Heart left ventricle (tissue), 16 donors: ENCODE results near the gene MGST3. TPM values are rescaled to one million over a fixed set of nuclear protein-coding genes. Genes with fewer than 3 reads are reported as not detected.

ENCODE experiments used
- ATAC-seq, 4 donors: fragments of 200-7000 bp; cut with Tn5 transposase; one replicate each; pipeline ENCODE4 v1.9.1; 2020 to 2022; ENCODE audit warnings: moderate library complexity in 4 of 4, mild to moderate bottlenecking in 3 of 4, moderate number of reproducible peaks in 1 of 4
- DNase-seq, 5 donors: peaks; one replicate each; pipeline ENCODE4 v3.0.0-alpha.2; 2020
- H3K27ac ChIP-seq, 12 donors: fragments of 200-600 bp; sonication (generic) in 4 of 12; one replicate each; pipeline versions ENCODE4 v1.5.0 to v1.8.0; 2016 to 2022; ENCODE audit warnings: mild to moderate bottlenecking in 2 of 12
- H3K27me3 ChIP-seq, 9 donors: fragments of 200-600 bp; sonication (generic) in 2 of 9; one replicate each; pipeline versions ENCODE4 v1.5.1 to v1.8.0; 2016 to 2022; ENCODE audit warnings: mild to moderate bottlenecking in 3 of 9
- H3K36me3 ChIP-seq, 9 donors: fragments of 200-600 bp; sonication (generic) in 2 of 9; one replicate each; pipeline versions ENCODE4 v1.5.0 to v1.8.0; 2018 to 2022; ENCODE audit warnings: mild to moderate bottlenecking in 2 of 9
- H3K4me1 ChIP-seq, 12 donors: fragments of 200-600 bp; sonication (generic) in 4 of 12; one replicate each; pipeline versions ENCODE4 v1.5.0 to v1.8.0; 2016 to 2022; ENCODE audit warnings: mild to moderate bottlenecking in 3 of 12
- H3K4me3 ChIP-seq, 12 donors: fragments of 200-600 bp; sonication (generic) in 4 of 12; one replicate each; pipeline versions ENCODE4 v1.5.0 to v1.8.0; 2017 to 2022; ENCODE audit warnings: mild to moderate bottlenecking in 9 of 12, moderate library complexity in 4 of 12
- H3K9me3 ChIP-seq, 12 donors: fragments of 200-600 bp; sonication (generic) in 4 of 12; one replicate each; pipeline versions ENCODE4 v1.5.0 to v1.8.0; 2016 to 2022; ENCODE audit warnings: mild to moderate bottlenecking in 1 of 12
- CTCF ChIP-seq, 12 donors: fragments of 200-600 bp; sonication (generic) in 4 of 12; IDR thresholded peaks; one replicate each; pipeline versions ENCODE4 v1.5.0 to v1.8.0; 2018 to 2022; ENCODE audit warnings: antibody characterized with exemption in 12 of 12, mild to moderate bottlenecking in 5 of 12
- POLR2A ChIP-seq, 2 donors: fragments of 450-650 bp; IDR thresholded peaks; one replicate each; pipeline ENCODE4 v1.6.1; 2017; ENCODE audit warnings: antibody characterized with exemption in 2 of 2, mild to moderate bottlenecking in 2 of 2, moderate library complexity in 2 of 2
- WGBS, 4 donors: extraction: QIAGEN DNeasy Blood & Tissue Kit in 2 of 4; methylation state at CpG; one replicate each; pipeline versions ENCODE4 v1.1.5 to v1.1.7; 2013 to 2018; 5-methylcytosine and 5-hydroxymethylcytosine counted together
- intact Hi-C, 10 donors: fragments of 100-400 bp; cut with DNase I; formaldehyde crosslinking; loops; one replicate each; pipeline versions ENCODE4 v1.11.1 to v1.14.2; 2022
- polyA plus RNA-seq, 2 donors: library from polyadenylated mRNA; stranded (reverse); fragments of 200-250 nt; gene quantifications; one replicate each; pipeline ENCODE4 v1.2.3, GENCODE V29; 2013
- total RNA-seq, 9 donors: library from RNA; depleted of rRNA in 2 of 9; stranded (reverse); fragments of >200 nt in 2 of 9; fragmentation: NEBNext Ultra II Directional in 3 of 9; extraction: Animal tissue kit (Norgen Biotek cat#: 25700) in 3 of 9; gene quantifications; one replicate each; pipeline versions ENCODE4 v1.1.0 to v1.2.4, GENCODE V29; 2016 to 2023
- donor health status: ischemic (EF 13 %, LVEDD 7.1; RV severe dilation, severe dysfunction).
- donor health status: healthy with polysubstance abuse.
- donor health status: DM: no; HTN: yes; CAD: no.
- donor health status: DM: no; HTN: no; CAD: no.
- donor health status: ischemic (EF 25% LVEDD 6.9; RV normal size, moderate dysfunction).
- donor health status: ischemic (EF 25% LVEDD 5.7; RV mildly dilated, moderate dysfunction).
- donor health status: healthy.
- donor health status: DM: yes; HTN: yes; CAD: no.
- donor health status: ischemic (EF 35%, LVEDD 5.7; RV mildly dilated, moderate dysfunction).
- donor health status: nonischemic (EF 11% LVEDD 7.7; RV severe dilation, severe dysfunction).
- donor health status: DM: yes; HTN: yes; CAD: no.
- donor health status: PGD.
- donor health status: ischemic (EF 29% LVEDD 5.4; RV normal size, mild dysfunction).
- donor health status: nonischemic (EF 23%, LVEDD 6.1; RV moderate dilation, normal function).

The MGST3 gene
- total and polyA plus RNA-seq, 11 donors = 399 to 1,314 (median 747) TPM

DNA sequence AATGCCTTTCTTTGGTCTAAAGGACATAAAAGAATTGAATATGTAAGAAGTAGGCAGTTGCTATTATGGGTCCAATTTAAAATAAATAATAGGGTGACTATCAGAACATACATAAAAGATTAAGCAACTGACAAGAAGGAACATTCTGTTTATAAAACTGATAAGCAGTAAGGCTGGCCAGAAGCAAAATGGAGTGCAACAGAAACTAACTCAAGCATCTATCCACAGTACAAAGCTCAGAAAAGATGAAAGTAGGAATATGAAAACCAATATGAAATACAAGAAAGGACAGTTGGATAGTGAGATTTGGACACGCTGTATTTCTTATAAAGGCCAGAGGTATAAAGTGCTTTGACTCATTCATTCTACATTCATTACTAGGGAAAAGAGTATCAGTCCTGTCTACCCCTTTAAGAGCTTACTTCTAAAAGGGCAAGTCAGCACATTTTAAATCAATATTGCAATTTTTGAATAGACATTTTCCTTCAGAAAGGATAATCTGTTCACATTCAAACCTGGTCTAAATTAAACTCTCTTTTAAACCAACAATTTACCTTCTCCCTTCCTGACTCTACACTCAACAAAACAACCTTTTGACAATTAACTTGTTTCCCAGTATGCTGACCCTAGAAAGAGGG lies 52.9 kb downstream of the MGST3 start:
- H3K27me3 ChIP-seq = no peaks in the 10 kb centered on the region
- H3K36me3 ChIP-seq = peaks cover 0 to 72% (median 55%) of the 10 kb centered on the region in 9 donors
- intact Hi-C loops = no loop called here
- TF ChIP-seq POLR2A (IDR thresholded peaks at IDR 0.05) (no peak), CTCF (IDR thresholded peaks at IDR 0.05) (no peak)
- peaks cover 0 to 20% (median 0%) of the 10 kb centered on the region in 12 donors for H3K4me1 ChIP-seq
- H3K4me3 ChIP-seq = no peak overlapping the region
- no peak overlapping the region for H3K27ac ChIP-seq
- H3K9me3 ChIP-seq = no peaks in the 10 kb centered on the region
- no peak for DNase-seq
- 0 to 47% (median 0%) methylated on average over 1 of the region's 1 CpG for WGBS, 4 donors
- no peak for ATAC-seq

GRCh38 chr1:165686121-165686970 lies 55.3 kb downstream of the MGST3 start:
- Histone ChIP-seq H3K27ac (peak overlapping the region in 1 of 12 donors; percentile 56), H3K27me3 (no peaks in the 10 kb centered on the region), H3K4me1 (peaks cover 0 to 20% (median 0%) of the 10 kb centered on the region in 12 donors), H3K4me3 (no peak overlapping the region), H3K36me3 (peaks cover 0 to 68% (median 48%) of the 10 kb centered on the region in 9 donors), H3K9me3 (no peaks in the 10 kb centered on the region)
- TF ChIP-seq CTCF (IDR thresholded peaks at IDR 0.05) = peak in 1 of 12 donors; percentile 9
- TF ChIP-seq POLR2A (IDR thresholded peaks at IDR 0.05) = no peak
- ATAC-seq (no peak), DNase-seq (no peak)
- intact Hi-C loops = no loop called here
- 86 to 97% (median 89%) methylated on average over 6 of the region's 6 CpGs for WGBS, 4 donors

- no peak for TF ChIP-seq POLR2A (IDR thresholded peaks at IDR 0.05)
- TF ChIP-seq CTCF (IDR thresholded peaks at IDR 0.05) = no peak
- DNase-seq (no peak), ATAC-seq (no peak)
- no peak overlapping the region for H3K27ac ChIP-seq
- intact Hi-C loops = no loop called here
- no peak overlapping the region for H3K4me3 ChIP-seq
- WGBS, 4 donors = 86 to 97% (median 91%) methylated on average over 2 of the region's 2 CpGs
- H3K9me3 ChIP-seq = no peaks in the 10 kb centered on the region
- peaks cover 0 to 65% (median 42%) of the 10 kb centered on the region in 9 donors for H3K36me3 ChIP-seq
- no peaks in the 10 kb centered on the region for H3K27me3 ChIP-seq
- H3K4me1 ChIP-seq = peaks cover 0 to 20% (median 0%) of the 10 kb centered on the region in 12 donors
These were observed 56.0 kb downstream of the MGST3 start for GRCh38 chr1:165686971-165687433.

DNA sequence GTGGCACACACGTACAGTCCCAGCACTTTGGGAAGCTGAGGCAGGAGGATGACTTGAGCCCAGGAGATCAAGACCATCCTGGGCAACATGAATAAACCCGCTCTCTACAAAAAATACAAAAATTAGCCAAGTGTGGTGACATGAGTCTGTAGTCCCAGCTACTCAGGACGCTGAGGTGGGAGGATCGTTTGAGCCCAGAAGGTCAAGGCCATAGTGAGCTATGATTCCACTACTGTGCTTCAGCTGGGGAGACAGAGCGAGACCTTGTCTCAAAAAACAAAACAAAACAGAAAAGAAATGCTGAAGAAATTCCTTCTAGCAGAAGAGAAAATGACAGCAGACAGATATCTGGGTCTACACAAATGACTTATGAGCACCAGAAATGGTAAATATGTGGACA lies 57.0 kb downstream of the MGST3 start:
- peaks cover 0 to 20% (median 0%) of the 10 kb centered on the region in 12 donors for H3K4me1 ChIP-seq
- H3K36me3 ChIP-seq = peaks cover 0 to 54% (median 31%) of the 10 kb centered on the region in 9 donors
- no peaks in the 10 kb centered on the region for H3K27me3 ChIP-seq
- WGBS, 4 donors = 92 to 97% (median 94%) methylated on average over 5 of the region's 5 CpGs
- no peak overlapping the region for H3K27ac ChIP-seq
- no peaks in the 10 kb centered on the region for H3K9me3 ChIP-seq
- DNase-seq (no peak), ATAC-seq (no peak)
- intact Hi-C loops = no loop called here
- no peak overlapping the region for H3K4me3 ChIP-seq
- TF ChIP-seq CTCF (IDR thresholded peaks at IDR 0.05) = no peak
- no peak for TF ChIP-seq POLR2A (IDR thresholded peaks at IDR 0.05)
